Endodermal cell (in vitro differentiated cells): Measurements from ENCODE around the gene WDR43. TPM values are rescaled to one million over a fixed set of nuclear protein-coding genes. Genes with fewer than 3 reads are reported as not detected.

ENCODE experiments used
- DNase-seq: peaks from one replicate; pipeline ENCODE4 v3.0.0-alpha.2; 2017
- H3K27ac ChIP-seq: 2 replicates; pipeline ENCODE4 v1.5.1; 2013; ENCODE audit warnings: mild to moderate bottlenecking, low read depth, low read length, moderate library complexity
- H3K27me3 ChIP-seq: 2 replicates; pipeline ENCODE4 v1.6.1; 2013; ENCODE audit warnings: mild to moderate bottlenecking, low read length, moderate library complexity; ENCODE audit not compliant: insufficient read depth, control insufficient read depth, poor library complexity, severe bottlenecking
- H3K36me3 ChIP-seq: 2 replicates; pipeline ENCODE4 v1.7.0; 2013; ENCODE audit warnings: mild to moderate bottlenecking, low read length, moderate library complexity; ENCODE audit not compliant: control insufficient read depth, insufficient read depth
- H3K4me1 ChIP-seq: one replicate; pipeline ENCODE4 v1.7.0; 2013; ENCODE audit warnings: low read length; ENCODE audit not compliant: control insufficient read depth, insufficient read depth
- H3K4me3 ChIP-seq: 2 replicates; pipeline ENCODE4 v1.5.1; 2013; ENCODE audit warnings: mild to moderate bottlenecking, low read length, moderate library complexity
- H3K9ac ChIP-seq: 2 replicates; pipeline ENCODE4 v1.6.1; 2013; ENCODE audit warnings: mild to moderate bottlenecking, low read length, moderate library complexity; ENCODE audit not compliant: poor library complexity, severe bottlenecking; ENCODE audit errors: extremely low read depth
- H3K9me3 ChIP-seq: 2 replicates; pipeline ENCODE4 v1.6.1; 2013; ENCODE audit warnings: mild to moderate bottlenecking, low read length, moderate library complexity; ENCODE audit not compliant: control insufficient read depth
- H3K27ac Mint-ChIP-seq: 2 replicates; pipeline ENCODE4 v1.8.0; 2020; ENCODE audit warnings: mixed read lengths
- H3K27me3 Mint-ChIP-seq: 2 replicates; pipeline ENCODE4 v1.8.0; 2021; ENCODE audit warnings: mild to moderate bottlenecking, mixed read lengths; ENCODE audit not compliant: insufficient read depth
- H3K36me3 Mint-ChIP-seq: 2 replicates; pipeline ENCODE4 v1.8.0; 2020; ENCODE audit warnings: low read depth, mixed read lengths
- H3K4me1 Mint-ChIP-seq: 2 replicates; pipeline ENCODE4 v1.8.0; 2020; ENCODE audit warnings: mixed read lengths
- H3K4me3 Mint-ChIP-seq: 2 replicates; pipeline ENCODE4 v1.8.0; 2020; ENCODE audit warnings: mild to moderate bottlenecking, moderate library complexity, mixed read lengths
- H3K9me3 Mint-ChIP-seq: 2 replicates; pipeline ENCODE4 v1.8.0; 2020; ENCODE audit warnings: mild to moderate bottlenecking, mixed read lengths
- WGBS, 2 experiments: methylation state at CpG; one replicate each; pipeline versions ENCODE4 v1.1.5 to v1.1.7; 2013; ENCODE audit warnings: missing lambda C conversion rate in 2 of 2, mixed read lengths in 1 of 2; ENCODE audit not compliant: insufficient coverage in 1 of 2, insufficient read length in 1 of 2; 5-methylcytosine and 5-hydroxymethylcytosine counted together
- total RNA-seq, 2 donors: library from RNA; stranded (reverse); fragmentation: NEBNext Ultra II Directional in 1 of 2; extraction: Animal tissue kit (Norgen Biotek cat#: 25700) in 1 of 2; gene quantifications; 2 replicates in 1 of 2; 3 replicates in 1 of 2; pipeline ENCODE4 v1.2.1, GENCODE V29; 2021
- TF ChIP-seq, protein P1 (sequence below): fragments of 200-600 bp; sonication (generic); conservative IDR thresholded peaks from 2 replicates; pipeline ENCODE4 v1.5.0; 2021; ENCODE audit warnings: antibody characterized with exemption, mild to moderate bottlenecking

Gene WDR43
- total RNA-seq, 2 donors from 2014 or later: 64.3 to 77.7 TPM

DNA sequence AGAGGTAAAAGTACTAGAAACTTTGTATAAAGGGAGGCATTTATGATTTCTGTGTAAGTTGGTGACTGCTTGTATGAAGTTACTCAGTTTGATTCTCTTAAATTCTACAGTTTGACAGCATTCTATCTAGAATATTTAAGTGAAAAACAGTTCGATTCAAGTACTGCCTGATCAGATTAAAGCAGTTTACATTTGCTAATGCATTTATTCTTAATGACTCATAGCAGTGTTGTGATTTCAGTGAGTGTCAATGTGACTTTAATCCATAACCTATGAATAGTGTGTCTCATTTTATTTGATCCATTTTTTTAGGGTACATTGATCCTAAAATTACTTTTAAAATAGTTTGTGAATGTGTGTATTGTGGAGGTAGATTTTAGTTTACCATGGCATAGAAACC, 35.7 kb downstream of the WDR43 start:
- no peak overlapping the region for H3K4me3 ChIP-seq
- Mint-ChIP-seq H3K36me3 (peaks cover 74% of the 10 kb centered on the region), H3K27ac (peak overlapping the region; percentile 61), H3K9me3 (no peaks in the 10 kb centered on the region), H3K27me3 (no peaks in the 10 kb centered on the region), H3K4me3 (no peak overlapping the region), H3K4me1 (no peaks in the 10 kb centered on the region)
- H3K27ac ChIP-seq: no peak overlapping the region
- H3K36me3 ChIP-seq: peaks cover 97% of the 10 kb centered on the region
- no peak for DNase-seq
- TF ChIP-seq, protein P1, sequence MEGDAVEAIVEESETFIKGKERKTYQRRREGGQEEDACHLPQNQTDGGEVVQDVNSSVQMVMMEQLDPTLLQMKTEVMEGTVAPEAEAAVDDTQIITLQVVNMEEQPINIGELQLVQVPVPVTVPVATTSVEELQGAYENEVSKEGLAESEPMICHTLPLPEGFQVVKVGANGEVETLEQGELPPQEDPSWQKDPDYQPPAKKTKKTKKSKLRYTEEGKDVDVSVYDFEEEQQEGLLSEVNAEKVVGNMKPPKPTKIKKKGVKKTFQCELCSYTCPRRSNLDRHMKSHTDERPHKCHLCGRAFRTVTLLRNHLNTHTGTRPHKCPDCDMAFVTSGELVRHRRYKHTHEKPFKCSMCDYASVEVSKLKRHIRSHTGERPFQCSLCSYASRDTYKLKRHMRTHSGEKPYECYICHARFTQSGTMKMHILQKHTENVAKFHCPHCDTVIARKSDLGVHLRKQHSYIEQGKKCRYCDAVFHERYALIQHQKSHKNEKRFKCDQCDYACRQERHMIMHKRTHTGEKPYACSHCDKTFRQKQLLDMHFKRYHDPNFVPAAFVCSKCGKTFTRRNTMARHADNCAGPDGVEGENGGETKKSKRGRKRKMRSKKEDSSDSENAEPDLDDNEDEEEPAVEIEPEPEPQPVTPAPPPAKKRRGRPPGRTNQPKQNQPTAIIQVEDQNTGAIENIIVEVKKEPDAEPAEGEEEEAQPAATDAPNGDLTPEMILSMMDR: no peak
- no peaks in the 10 kb centered on the region for H3K4me1 ChIP-seq
- H3K27me3 ChIP-seq: no peaks in the 10 kb centered on the region
- 100% methylated on average over 1 of the region's 1 CpG; no CpG with 5 or more reads in 1 of the 2 experiments for WGBS, 2 experiments
- H3K9me3 ChIP-seq: no peaks in the 10 kb centered on the region
- H3K9ac ChIP-seq: no peak overlapping the region

DNA sequence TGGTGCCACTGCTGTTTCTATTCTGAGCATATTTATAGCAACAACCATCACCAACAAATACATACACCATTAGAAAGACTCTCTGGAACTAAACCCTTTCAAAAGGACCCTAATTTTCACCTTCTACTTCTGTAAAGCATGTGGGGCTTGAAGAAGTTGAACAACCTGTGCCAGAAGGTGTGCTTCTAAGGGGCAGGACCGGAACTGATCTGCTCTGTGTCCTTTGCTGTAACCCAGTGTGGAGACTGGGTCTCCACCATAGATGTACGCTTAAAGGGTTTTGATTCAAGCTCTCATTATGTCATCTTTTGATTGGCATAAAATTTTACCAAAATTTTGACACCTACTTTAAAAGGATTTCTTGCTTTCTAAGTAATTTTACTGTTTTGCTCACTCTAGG, 40.3 kb downstream of the WDR43 start:
- Mint-ChIP-seq H3K9me3 (no peaks in the 10 kb centered on the region), H3K27ac (no peak overlapping the region), H3K4me3 (no peak overlapping the region), H3K36me3 (peaks cover 64% of the 10 kb centered on the region), H3K27me3 (no peaks in the 10 kb centered on the region), H3K4me1 (no peaks in the 10 kb centered on the region)
- Histone ChIP-seq H3K27ac (no peak overlapping the region), H3K4me3 (no peak overlapping the region), H3K27me3 (no peaks in the 10 kb centered on the region), H3K4me1 (no peaks in the 10 kb centered on the region), H3K9me3 (no peaks in the 10 kb centered on the region), H3K9ac (no peak overlapping the region), H3K36me3 (peaks cover 96% of the 10 kb centered on the region)
- DNase-seq: no peak
- 98% methylated on average over 2 of the region's 2 CpGs; no CpG with 5 or more reads in 1 of the 2 experiments for WGBS, 2 experiments
- TF ChIP-seq, protein P1: no peak

DNA sequence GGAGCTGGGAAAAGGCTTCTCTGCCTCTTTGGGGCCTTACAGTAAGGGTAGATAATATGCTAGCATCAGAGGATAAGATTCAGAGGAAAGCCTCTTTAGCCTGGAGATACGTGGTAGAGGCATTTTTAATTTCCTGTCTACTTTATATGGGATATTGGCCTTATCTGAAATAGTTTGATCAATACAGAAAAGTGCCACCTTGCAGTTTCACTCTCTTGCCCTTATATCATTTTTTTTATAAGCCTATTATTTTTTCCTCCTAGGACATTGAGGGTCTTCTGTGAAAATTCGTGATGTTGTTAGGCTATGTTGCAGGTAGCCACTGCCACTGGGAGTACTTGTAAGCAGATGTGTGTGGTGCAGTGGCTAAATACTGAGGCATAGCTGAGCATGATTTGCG, 46.5 kb downstream of the WDR43 start:
- no peak overlapping the region for H3K27ac ChIP-seq
- 94 to 100% methylated on average over 1 to 3 of the region's 3 CpGs for WGBS, 2 experiments
- TF ChIP-seq, protein P1: no peak
- H3K9ac ChIP-seq: no peak overlapping the region
- Mint-ChIP-seq H3K36me3 (peaks cover 80% of the 10 kb centered on the region), H3K27ac (no peak overlapping the region), H3K9me3 (no peaks in the 10 kb centered on the region), H3K4me1 (no peaks in the 10 kb centered on the region), H3K4me3 (no peak overlapping the region), H3K27me3 (no peaks in the 10 kb centered on the region)
- no peak for DNase-seq
- H3K4me3 ChIP-seq: no peak overlapping the region
- peaks cover 94% of the 10 kb centered on the region for H3K36me3 ChIP-seq
- no peaks in the 10 kb centered on the region for H3K9me3 ChIP-seq
- H3K4me1 ChIP-seq: no peaks in the 10 kb centered on the region
- H3K27me3 ChIP-seq: no peaks in the 10 kb centered on the region
